ENCODE measurements around the gene ST7. TPM values are rescaled to one million over a fixed set of nuclear protein-coding genes. Genes with fewer than 3 reads are reported as not detected.

ST7 gene
- polyA plus RNA-seq, 1 donor from 2014 or later = 76.8 TPM

- H4K20me1 ChIP-seq (ENCODE audit: insufficient read depth) = no peaks in the 10 kb centered on the region
- no peaks in the 10 kb centered on the region for H3K27me3 ChIP-seq (ENCODE audit: insufficient read depth, low read depth, low read length)
- no peak overlapping the region for H3K4me2 ChIP-seq (ENCODE audit: low read length)
- H3K9me2 ChIP-seq (ENCODE audit: insufficient read depth, low read length) = no peaks in the 10 kb centered on the region
- no peak overlapping the region for H3K4me3 ChIP-seq (ENCODE audit: low read length)
- TF ChIP-seq RAD21 (conservative IDR thresholded peaks at IDR 0.05) (no peak), EZH2 (IDR thresholded peaks at IDR 0.05; ENCODE audit: borderline replicate concordance, insufficient read depth, low read length, poor library complexity, severe bottlenecking) (no peak), SMC3 (conservative IDR thresholded peaks at IDR 0.05; ENCODE audit: poor library complexity) (no peak), CTCF (IDR thresholded peaks at IDR 0.05; ENCODE audit: poor library complexity, severe bottlenecking) (no peak), EP300 (conservative IDR thresholded peaks at IDR 0.05; ENCODE audit: poor library complexity, severe bottlenecking) (no peak), TAF1 (IDR thresholded peaks at IDR 0.05; ENCODE audit: low read depth) (no peak), MXI1 (conservative IDR thresholded peaks at IDR 0.05; ENCODE audit: poor library complexity, severe bottlenecking) (no peak), POLR2AphosphoS5 (IDR thresholded peaks at IDR 0.05) (no peak)
- TF ChIP-seq, protein P1, sequence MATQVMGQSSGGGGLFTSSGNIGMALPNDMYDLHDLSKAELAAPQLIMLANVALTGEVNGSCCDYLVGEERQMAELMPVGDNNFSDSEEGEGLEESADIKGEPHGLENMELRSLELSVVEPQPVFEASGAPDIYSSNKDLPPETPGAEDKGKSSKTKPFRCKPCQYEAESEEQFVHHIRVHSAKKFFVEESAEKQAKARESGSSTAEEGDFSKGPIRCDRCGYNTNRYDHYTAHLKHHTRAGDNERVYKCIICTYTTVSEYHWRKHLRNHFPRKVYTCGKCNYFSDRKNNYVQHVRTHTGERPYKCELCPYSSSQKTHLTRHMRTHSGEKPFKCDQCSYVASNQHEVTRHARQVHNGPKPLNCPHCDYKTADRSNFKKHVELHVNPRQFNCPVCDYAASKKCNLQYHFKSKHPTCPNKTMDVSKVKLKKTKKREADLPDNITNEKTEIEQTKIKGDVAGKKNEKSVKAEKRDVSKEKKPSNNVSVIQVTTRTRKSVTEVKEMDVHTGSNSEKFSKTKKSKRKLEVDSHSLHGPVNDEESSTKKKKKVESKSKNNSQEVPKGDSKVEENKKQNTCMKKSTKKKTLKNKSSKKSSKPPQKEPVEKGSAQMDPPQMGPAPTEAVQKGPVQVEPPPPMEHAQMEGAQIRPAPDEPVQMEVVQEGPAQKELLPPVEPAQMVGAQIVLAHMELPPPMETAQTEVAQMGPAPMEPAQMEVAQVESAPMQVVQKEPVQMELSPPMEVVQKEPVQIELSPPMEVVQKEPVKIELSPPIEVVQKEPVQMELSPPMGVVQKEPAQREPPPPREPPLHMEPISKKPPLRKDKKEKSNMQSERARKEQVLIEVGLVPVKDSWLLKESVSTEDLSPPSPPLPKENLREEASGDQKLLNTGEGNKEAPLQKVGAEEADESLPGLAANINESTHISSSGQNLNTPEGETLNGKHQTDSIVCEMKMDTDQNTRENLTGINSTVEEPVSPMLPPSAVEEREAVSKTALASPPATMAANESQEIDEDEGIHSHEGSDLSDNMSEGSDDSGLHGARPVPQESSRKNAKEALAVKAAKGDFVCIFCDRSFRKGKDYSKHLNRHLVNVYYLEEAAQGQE (IDR thresholded peaks at IDR 0.05; ENCODE audit: borderline replicate concordance) = no peak
- H2AFZ ChIP-seq (ENCODE audit: low read depth, low read length) = no peak overlapping the region
- H3K79me2 ChIP-seq (replicated peaks; ENCODE audit: insufficient read depth, low read length) = no peaks in the 10 kb centered on the region
- no peak overlapping the region for H3K27ac ChIP-seq (ENCODE audit: low read length)
- no peaks in the 10 kb centered on the region for H3K36me3 ChIP-seq (ENCODE audit: insufficient read depth, low read length)
- H3K9ac ChIP-seq (ENCODE audit: low read length) = no peak overlapping the region
- no peaks in the 10 kb centered on the region for H3K9me3 ChIP-seq (ENCODE audit: low read length)
- no peaks in the 10 kb centered on the region for H3F3A ChIP-seq (ENCODE audit: insufficient read depth, low read length, poor library complexity, severe bottlenecking)
These were observed 212.4 kb downstream of the ST7 start for GRCh38 chr7:117165656-117166055.

DNA sequence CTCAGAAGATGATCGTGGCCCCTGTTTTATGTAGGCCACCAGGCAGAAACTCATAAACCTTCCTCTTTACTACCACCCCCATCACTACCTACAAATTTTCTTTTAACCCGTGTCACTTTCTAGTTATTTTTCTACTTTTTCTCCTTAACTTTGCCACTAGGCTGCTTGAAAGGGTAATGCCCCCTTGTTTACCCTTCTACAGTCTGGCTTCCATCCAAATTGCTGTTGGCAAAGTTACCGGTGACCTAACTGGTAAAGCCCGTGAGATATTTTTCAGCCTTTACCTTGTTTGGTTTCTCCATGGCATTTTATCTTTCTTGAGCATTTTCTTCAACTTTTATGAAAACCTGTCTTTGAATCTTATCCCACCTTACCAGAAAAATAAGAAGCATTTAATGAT lies 216.6 kb downstream of the ST7 start:
- TF ChIP-seq SMC3 (conservative IDR thresholded peaks at IDR 0.05; ENCODE audit: poor library complexity) = no peak
- no peak for TF ChIP-seq TAF1 (IDR thresholded peaks at IDR 0.05; ENCODE audit: low read depth)
- TF ChIP-seq RAD21 (conservative IDR thresholded peaks at IDR 0.05) = no peak
- TF ChIP-seq EZH2 (IDR thresholded peaks at IDR 0.05; ENCODE audit: borderline replicate concordance, insufficient read depth, low read length, poor library complexity, severe bottlenecking) = no peak
- no peak for TF ChIP-seq POLR2AphosphoS5 (IDR thresholded peaks at IDR 0.05)
- TF ChIP-seq MXI1 (conservative IDR thresholded peaks at IDR 0.05; ENCODE audit: poor library complexity, severe bottlenecking) = no peak
- TF ChIP-seq CTCF (IDR thresholded peaks at IDR 0.05; ENCODE audit: poor library complexity, severe bottlenecking) = no peak
- no peak for TF ChIP-seq EP300 (conservative IDR thresholded peaks at IDR 0.05; ENCODE audit: poor library complexity, severe bottlenecking)
- TF ChIP-seq, protein P1 (IDR thresholded peaks at IDR 0.05; ENCODE audit: borderline replicate concordance) = no peak
- Histone ChIP-seq H3K27ac (ENCODE audit: low read length) (no peak overlapping the region), H3K27me3 (ENCODE audit: insufficient read depth, low read depth, low read length) (no peaks in the 10 kb centered on the region), H3F3A (ENCODE audit: insufficient read depth, low read length, poor library complexity, severe bottlenecking) (no peaks in the 10 kb centered on the region), H3K36me3 (ENCODE audit: insufficient read depth, low read length) (no peaks in the 10 kb centered on the region), H3K79me2 (replicated peaks; ENCODE audit: insufficient read depth, low read length) (no peaks in the 10 kb centered on the region), H3K9me3 (ENCODE audit: low read length) (no peaks in the 10 kb centered on the region), H3K4me2 (ENCODE audit: low read length) (no peak overlapping the region), H3K4me3 (ENCODE audit: low read length) (no peak overlapping the region), H2AFZ (ENCODE audit: low read depth, low read length) (no peak overlapping the region), H4K20me1 (ENCODE audit: insufficient read depth) (no peaks in the 10 kb centered on the region), H3K9ac (ENCODE audit: low read length) (no peak overlapping the region), H3K9me2 (ENCODE audit: insufficient read depth, low read length) (no peaks in the 10 kb centered on the region)
